Panc1 (cell line): ENCODE data around the gene CD44.
A peak's percentile ranks its signal among the peaks of the same experiment; 100 is the strongest.

Source experiments
- CTCF ChIP-seq: fragments of 450-650 bp; IDR thresholded peaks from 2 replicates; pipeline ENCODE4 v1.5.1; 2017; ENCODE audit warnings: mild to moderate bottlenecking
- POLR2AphosphoS5 ChIP-seq: IDR thresholded peaks from 2 replicates; pipeline ENCODE4 v1.6.1; 2012; ENCODE audit warnings: mild to moderate bottlenecking, low read depth, low read length, moderate library complexity
- SIN3A ChIP-seq: IDR thresholded peaks from 2 replicates; pipeline ENCODE4 v1.6.1; 2012; ENCODE audit warnings: low read depth, mild to moderate bottlenecking, low read length, moderate library complexity, borderline replicate concordance; ENCODE audit not compliant: insufficient read depth
- TCF7L2 ChIP-seq: IDR thresholded peaks from 2 replicates; pipeline ENCODE4 v1.6.1; 2011; ENCODE audit warnings: mild to moderate bottlenecking, low read depth, low read length, inconsistent platforms

DNA sequence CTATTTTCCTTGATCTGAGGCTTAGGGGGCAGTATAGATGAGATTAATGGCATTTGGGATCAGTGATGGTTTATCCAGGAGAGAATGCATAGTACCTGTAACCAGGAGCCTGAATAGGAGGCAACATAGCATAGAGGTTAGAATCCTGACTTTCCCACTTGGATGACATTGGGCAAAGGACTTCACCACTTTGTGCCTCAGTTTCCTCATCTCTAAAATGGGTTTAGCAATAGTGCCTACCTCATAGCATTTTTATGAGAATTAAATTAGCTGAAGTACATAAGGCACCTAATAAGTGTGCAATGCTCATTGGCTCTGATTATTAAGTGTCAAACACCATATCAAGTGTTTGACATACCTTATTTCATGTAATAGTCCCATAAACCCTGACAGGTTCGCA is 30.8 kb downstream of the CD44 start:
- peak; percentile 38 for TF ChIP-seq CTCF
- TF ChIP-seq POLR2AphosphoS5: no peak
- TF ChIP-seq SIN3A: no peak
- no peak for TF ChIP-seq TCF7L2
